Right lobe of liver (tissue), 6 donors: ENCODE results near the gene SH3RF3. TPM values are rescaled to one million over a fixed set of nuclear protein-coding genes. Genes with fewer than 3 reads are reported as not detected.
A peak's percentile ranks its signal among the peaks of the same experiment; 100 is the strongest.

Source experiments
- ATAC-seq, 4 donors: fragments of 200-7000 bp; cut with Tn5 transposase; one replicate each; pipeline ENCODE4 v1.9.1; 2020; ENCODE audit warnings: mild to moderate bottlenecking in 4 of 4, moderate library complexity in 4 of 4
- DNase-seq, 3 donors: peaks; one replicate each; pipeline ENCODE4 v3.0.0-alpha.2; 2020
- H3K27ac ChIP-seq, 3 donors: fragments of 200-600 bp; one replicate each; pipeline ENCODE4 v1.8.0; 2022
- H3K27me3 ChIP-seq, 2 donors: fragments of 200-600 bp; one replicate each; pipeline ENCODE4 v1.8.0; 2022
- H3K36me3 ChIP-seq, 4 donors: fragments of 200-600 bp; sonication (generic) in 1 of 4; one replicate each; pipeline versions ENCODE4 v1.5.1 to v1.8.0; 2017 to 2022; ENCODE audit warnings: control low read depth in 1 of 4
- H3K4me1 ChIP-seq, 4 donors: fragments of 200-600 bp; sonication (generic) in 1 of 4; one replicate each; pipeline versions ENCODE4 v1.5.1 to v1.8.0; 2017 to 2022; ENCODE audit warnings: control low read depth in 1 of 4
- H3K4me3 ChIP-seq, 3 donors: fragments of 200-600 bp; one replicate each; pipeline ENCODE4 v1.8.0; 2022
- H3K9me3 ChIP-seq, 4 donors: fragments of 200-600 bp; sonication (generic) in 1 of 4; one replicate each; pipeline versions ENCODE4 v1.5.1 to v1.8.0; 2017 to 2022; ENCODE audit warnings: control low read depth in 1 of 4
- POLR2A ChIP-seq: fragments of 450-650 bp; IDR thresholded peaks from one replicate; pipeline ENCODE4 v1.6.1; 2017; ENCODE audit warnings: antibody characterized with exemption, mild to moderate bottlenecking
- WGBS: methylation state at CpG from one replicate; pipeline ENCODE4 v1.1.6; 2018; ENCODE audit warnings: low coverage, low lambda C conversion rate; ENCODE audit not compliant: insufficient coverage; ENCODE audit errors: missing lambda C conversion rate; 5-methylcytosine and 5-hydroxymethylcytosine counted together
- intact Hi-C, 2 donors: fragments of 100-400 bp; cut with DNase I; formaldehyde crosslinking; loops; one replicate each; pipeline versions ENCODE4 v1.11.2 to v1.14.1; 2022
- total RNA-seq, 6 experiments: library from RNA; depleted of rRNA in 2 of 6; stranded (reverse); fragments of >200 nt in 2 of 6; fragmentation: NEBNext Ultra II Directional in 3 of 6; extraction: Animal tissue kit (Norgen Biotek cat#: 25700) in 3 of 6; gene quantifications; one replicate each; pipeline versions ENCODE4 v1.1.0 to v1.2.4, GENCODE V29; 2016 to 2023
- TF ChIP-seq, protein P1 (sequence below), 4 donors: fragments of 200-600 bp in 3 of 4; fragments of 450-650 bp in 1 of 4; IDR thresholded peaks; one replicate each; pipeline versions ENCODE4 v1.5.1 to v1.8.0; 2016 to 2022; ENCODE audit warnings: antibody characterized with exemption in 4 of 4, mild to moderate bottlenecking in 2 of 4
- donor health status: DM: no; HTN: yes; CAD: no.
- donor health status: DM: no; HTN: no; CAD: no.
- donor health status: DM: no; HTN: no; CAD: no.
- donor health status: DM: no; HTN: yes; CAD: no.
- donor health status: DM: no; HTN: yes; CAD: no.

SH3RF3 gene
- total RNA-seq, 6 experiments from 2014 or later, result 0.68 to 1.6 (median 1.2) TPM

DNA sequence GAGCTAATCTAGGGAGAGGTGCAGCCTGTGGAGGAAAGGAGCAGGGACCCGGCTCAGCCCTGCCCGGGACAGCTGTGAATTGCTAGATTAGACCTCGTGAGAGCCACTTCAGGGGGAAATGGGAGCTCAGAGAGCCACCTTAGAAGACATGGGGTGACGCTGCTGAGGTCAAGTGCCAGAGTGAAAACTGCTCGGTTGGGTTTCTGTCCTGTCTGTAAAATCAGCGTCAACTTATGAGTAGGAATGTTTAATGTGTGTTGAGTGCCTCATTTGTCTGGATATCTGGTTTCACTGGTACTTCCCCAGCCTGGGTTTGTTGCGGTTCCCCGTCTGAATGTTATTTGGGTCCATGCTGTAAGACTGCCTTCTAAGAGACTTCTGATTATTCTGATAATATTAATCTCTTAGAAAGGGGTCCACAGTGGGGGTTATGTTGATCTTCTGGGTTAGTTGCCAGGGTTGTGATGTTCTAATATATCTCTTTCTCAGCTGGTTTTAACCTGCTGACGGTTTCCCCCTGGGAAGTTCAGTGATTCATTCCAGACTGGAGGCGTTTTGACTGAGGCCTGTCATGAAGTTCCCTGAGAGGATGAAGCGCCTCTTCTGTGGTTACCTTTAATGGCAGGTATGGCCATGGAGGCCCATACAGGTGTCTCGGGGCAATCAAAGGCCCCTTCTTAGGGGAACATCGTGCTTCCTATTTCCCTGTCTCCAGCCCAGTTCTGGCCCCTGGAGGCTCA, 175.9 kb downstream of the SH3RF3 start:
- intact Hi-C loops, result no loop called here
- ATAC-seq, result no peak
- no peaks in the 10 kb centered on the region for H3K9me3 ChIP-seq
- WGBS, result 61% methylated on average over 10 of the region's 13 CpGs
- DNase-seq, result no peak
- H3K27ac ChIP-seq, result no peak overlapping the region
- H3K36me3 ChIP-seq, result no peaks in the 10 kb centered on the region
- no peaks in the 10 kb centered on the region for H3K4me1 ChIP-seq
- H3K27me3 ChIP-seq, result no peaks in the 10 kb centered on the region
- H3K4me3 ChIP-seq, result no peak overlapping the region
- TF ChIP-seq POLR2A, result no peak
- TF ChIP-seq, protein P1, sequence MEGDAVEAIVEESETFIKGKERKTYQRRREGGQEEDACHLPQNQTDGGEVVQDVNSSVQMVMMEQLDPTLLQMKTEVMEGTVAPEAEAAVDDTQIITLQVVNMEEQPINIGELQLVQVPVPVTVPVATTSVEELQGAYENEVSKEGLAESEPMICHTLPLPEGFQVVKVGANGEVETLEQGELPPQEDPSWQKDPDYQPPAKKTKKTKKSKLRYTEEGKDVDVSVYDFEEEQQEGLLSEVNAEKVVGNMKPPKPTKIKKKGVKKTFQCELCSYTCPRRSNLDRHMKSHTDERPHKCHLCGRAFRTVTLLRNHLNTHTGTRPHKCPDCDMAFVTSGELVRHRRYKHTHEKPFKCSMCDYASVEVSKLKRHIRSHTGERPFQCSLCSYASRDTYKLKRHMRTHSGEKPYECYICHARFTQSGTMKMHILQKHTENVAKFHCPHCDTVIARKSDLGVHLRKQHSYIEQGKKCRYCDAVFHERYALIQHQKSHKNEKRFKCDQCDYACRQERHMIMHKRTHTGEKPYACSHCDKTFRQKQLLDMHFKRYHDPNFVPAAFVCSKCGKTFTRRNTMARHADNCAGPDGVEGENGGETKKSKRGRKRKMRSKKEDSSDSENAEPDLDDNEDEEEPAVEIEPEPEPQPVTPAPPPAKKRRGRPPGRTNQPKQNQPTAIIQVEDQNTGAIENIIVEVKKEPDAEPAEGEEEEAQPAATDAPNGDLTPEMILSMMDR (IDR thresholded peaks at IDR 0.05), result no peak

DNA sequence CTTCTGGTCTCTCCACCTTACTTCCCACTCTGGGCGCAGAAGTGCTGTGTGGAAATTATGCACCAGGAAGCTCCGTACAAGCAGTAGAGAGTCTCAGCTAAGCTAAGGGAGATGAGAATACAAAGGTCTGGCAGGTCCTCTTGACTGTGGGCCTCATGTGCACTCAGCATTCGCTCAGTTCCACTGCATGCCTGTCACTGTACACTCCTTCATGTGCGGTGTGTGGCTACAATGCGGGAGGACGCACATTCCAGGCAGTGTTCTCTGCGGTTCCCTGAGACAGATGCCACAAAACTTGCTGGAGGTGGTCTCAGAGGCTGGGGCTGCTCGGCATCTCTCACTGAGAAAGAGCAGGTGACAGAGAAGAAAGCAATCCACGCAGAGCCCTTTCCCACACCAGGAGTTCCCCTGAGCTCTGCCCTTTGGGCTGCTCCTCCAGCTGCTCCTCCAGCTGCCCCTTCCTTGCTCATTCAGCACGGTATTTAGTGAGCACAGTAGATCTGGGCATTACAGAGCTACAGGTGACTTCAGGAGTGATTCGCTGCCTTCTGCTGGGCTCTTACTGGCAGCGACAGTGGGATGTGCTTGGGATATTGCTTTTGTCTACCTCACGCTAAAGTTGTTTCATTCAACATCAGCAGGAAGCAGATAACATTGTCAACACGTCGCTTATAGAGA, 176.6 kb downstream of the SH3RF3 start:
- DNase-seq (no peak), ATAC-seq (peak in 1 of 4 donors; percentile 29)
- intact Hi-C loops, result no loop called here
- Histone ChIP-seq H3K4me3 (no peak overlapping the region), H3K36me3 (no peaks in the 10 kb centered on the region), H3K4me1 (no peaks in the 10 kb centered on the region), H3K27me3 (no peaks in the 10 kb centered on the region), H3K27ac (no peak overlapping the region), H3K9me3 (no peaks in the 10 kb centered on the region)
- TF ChIP-seq, protein P1 (IDR thresholded peaks at IDR 0.05), result no peak
- WGBS, result 49% methylated on average over 5 of the region's 15 CpGs

DNA sequence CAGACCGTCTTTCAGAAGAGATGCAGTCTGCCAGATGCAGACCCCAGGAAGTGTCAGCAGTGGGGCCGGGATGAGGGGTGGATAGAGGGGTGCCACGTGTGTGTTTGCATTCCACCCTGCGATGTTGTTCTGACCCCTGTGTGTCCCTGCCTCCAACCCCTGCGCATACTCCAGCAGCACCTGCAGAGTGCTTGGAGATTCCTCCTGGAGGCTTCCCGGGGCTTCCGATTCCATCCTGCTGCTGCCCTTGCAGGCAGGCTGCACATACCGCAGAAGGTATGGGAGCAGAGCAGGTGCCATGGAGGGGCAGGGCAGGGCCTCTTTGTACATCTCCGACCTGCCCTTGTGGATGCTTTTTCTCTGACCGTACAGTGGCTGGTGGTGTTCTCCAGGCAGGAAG, 177.2 kb downstream of the SH3RF3 start:
- H3K27ac ChIP-seq, result no peak overlapping the region
- ATAC-seq, result no peak
- TF ChIP-seq, protein P1 (IDR thresholded peaks at IDR 0.05), result no peak
- no peak for TF ChIP-seq POLR2A
- no peaks in the 10 kb centered on the region for H3K9me3 ChIP-seq
- no peak overlapping the region for H3K4me3 ChIP-seq
- H3K36me3 ChIP-seq, result no peaks in the 10 kb centered on the region
- H3K4me1 ChIP-seq, result no peaks in the 10 kb centered on the region
- intact Hi-C loops, result no loop called here
- WGBS, result 60% methylated on average over 1 of the region's 10 CpGs
- no peaks in the 10 kb centered on the region for H3K27me3 ChIP-seq
- DNase-seq, result no peak

DNA sequence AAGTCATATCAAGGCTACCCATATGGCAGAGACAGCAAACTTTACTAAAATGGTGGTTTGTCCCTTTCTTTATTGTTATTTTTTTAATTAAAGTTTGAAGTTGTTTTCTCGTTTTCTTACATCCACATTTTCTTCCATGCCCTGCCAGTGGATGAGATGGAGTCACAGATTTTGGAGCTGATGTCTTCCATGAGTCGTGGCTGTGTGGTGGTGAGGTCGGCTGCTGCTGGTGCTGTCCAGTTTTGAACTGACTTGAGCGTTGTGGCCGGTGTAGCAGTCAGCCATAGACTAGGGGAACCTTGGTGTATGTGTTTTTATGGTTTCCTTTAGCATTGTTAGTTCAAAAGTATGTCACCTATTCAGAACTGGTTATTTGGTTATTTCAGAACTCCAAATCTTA, 182.8 kb downstream of the SH3RF3 start:
- Histone ChIP-seq H3K27me3 (no peaks in the 10 kb centered on the region), H3K4me3 (no peak overlapping the region), H3K27ac (no peak overlapping the region), H3K4me1 (no peaks in the 10 kb centered on the region), H3K9me3 (no peaks in the 10 kb centered on the region), H3K36me3 (no peaks in the 10 kb centered on the region)
- TF ChIP-seq, protein P1 (IDR thresholded peaks at IDR 0.05), result no peak
- no peak for TF ChIP-seq POLR2A
- DNase-seq (no peak), ATAC-seq (no peak)
- intact Hi-C loops, result no loop called here
- 80% methylated on average over 5 of the region's 5 CpGs for WGBS
